GM19239 (cell line): ENCODE data around the gene HK1.
"Not testable (repeated sequence)": the region's sequence is repeated elsewhere in the genome, so short reads cannot be mapped to it uniquely, and the experiment has no call there.

Experiments used
- DNase-seq: peaks from one replicate; pipeline ENCODE4 v3.0.0; 2011; ENCODE audit warnings: low spot score; ENCODE audit not compliant: insufficient read length
- FAIRE-seq: peaks from 2 replicates; lab custom pipeline; 2011; peaks lifted over from hg19 to GRCh38; lab: Jason Lieb, UNC

HK1 gene

GRCh38 chr10:69435966-69436520 is 157.7 kb downstream of the HK1 start:
- DNase-seq, result no peak
- no peak for FAIRE-seq

GRCh38 chr10:69437321-69438259 is 159.3 kb downstream of the HK1 start:
- FAIRE-seq, result no peak
- DNase-seq, result no peak

- no peak for DNase-seq
- no peak for FAIRE-seq
Observed at GRCh38 chr10:69438536-69439349, 160.4 kb downstream of the HK1 start.

- FAIRE-seq (no peak), DNase-seq (no peak)
Observed at GRCh38 chr10:69439350-69439739, 161.0 kb downstream of the HK1 start.

GRCh38 chr10:69439813-69440506 is 161.7 kb downstream of the HK1 start:
- no peak for FAIRE-seq
- no peak for DNase-seq

- DNase-seq (no peak), FAIRE-seq (no peak)
Observed at GRCh38 chr10:69443354-69443753, 165.1 kb downstream of the HK1 start.

GRCh38 chr10:69445041-69445440 is 166.7 kb downstream of the HK1 start:
- FAIRE-seq, result no peak
- no peak for DNase-seq

- DNase-seq (no peak), FAIRE-seq (no peak)
Observed at GRCh38 chr10:69446229-69446628, 167.9 kb downstream of the HK1 start.

- FAIRE-seq (no peak), DNase-seq (no peak)
Observed at GRCh38 chr10:69446650-69447151, 168.4 kb downstream of the HK1 start.

GRCh38 chr10:69449841-69450240 is 171.5 kb downstream of the HK1 start:
- FAIRE-seq (no peak), DNase-seq (peak; percentile 31)

GRCh38 chr10:69450395-69450794 is 172.1 kb downstream of the HK1 start:
- not testable (repeated sequence) for FAIRE-seq, DNase-seq

- FAIRE-seq (no peak), DNase-seq (peak; percentile 59)
Observed at GRCh38 chr10:69451209-69451783, 173.0 kb downstream of the HK1 start, which contains the start of gene TSPAN15. Gene TSPAN15, plus strand, starts transcription at chr10:69451465. Its CDS starts 130 bp downstream, at chr10:69451595.
